Measurements from ENCODE around the gene DUSP14.

DNA sequence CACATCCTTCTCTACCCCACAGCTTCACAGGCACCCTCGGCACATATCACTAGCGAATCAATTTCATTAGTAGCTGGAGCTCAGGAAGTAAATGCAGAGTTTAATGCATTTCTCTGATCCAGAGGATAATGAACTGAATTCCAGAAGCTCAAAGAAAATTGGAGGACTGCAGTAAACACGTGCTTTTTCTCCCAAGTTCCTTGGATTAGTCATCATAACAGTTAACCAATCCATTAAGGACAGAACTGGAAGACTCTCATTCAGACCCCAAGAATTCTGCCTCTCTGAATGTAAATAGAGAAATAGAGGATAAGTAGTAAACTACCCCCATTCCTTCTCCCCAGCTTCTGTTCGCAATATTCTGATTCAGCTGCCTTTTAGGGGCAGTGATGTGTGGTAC is 40.7 kb downstream of the DUSP14 start:
- TF ChIP-seq, protein P1, sequence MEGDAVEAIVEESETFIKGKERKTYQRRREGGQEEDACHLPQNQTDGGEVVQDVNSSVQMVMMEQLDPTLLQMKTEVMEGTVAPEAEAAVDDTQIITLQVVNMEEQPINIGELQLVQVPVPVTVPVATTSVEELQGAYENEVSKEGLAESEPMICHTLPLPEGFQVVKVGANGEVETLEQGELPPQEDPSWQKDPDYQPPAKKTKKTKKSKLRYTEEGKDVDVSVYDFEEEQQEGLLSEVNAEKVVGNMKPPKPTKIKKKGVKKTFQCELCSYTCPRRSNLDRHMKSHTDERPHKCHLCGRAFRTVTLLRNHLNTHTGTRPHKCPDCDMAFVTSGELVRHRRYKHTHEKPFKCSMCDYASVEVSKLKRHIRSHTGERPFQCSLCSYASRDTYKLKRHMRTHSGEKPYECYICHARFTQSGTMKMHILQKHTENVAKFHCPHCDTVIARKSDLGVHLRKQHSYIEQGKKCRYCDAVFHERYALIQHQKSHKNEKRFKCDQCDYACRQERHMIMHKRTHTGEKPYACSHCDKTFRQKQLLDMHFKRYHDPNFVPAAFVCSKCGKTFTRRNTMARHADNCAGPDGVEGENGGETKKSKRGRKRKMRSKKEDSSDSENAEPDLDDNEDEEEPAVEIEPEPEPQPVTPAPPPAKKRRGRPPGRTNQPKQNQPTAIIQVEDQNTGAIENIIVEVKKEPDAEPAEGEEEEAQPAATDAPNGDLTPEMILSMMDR (IDR thresholded peaks at IDR 0.05): no peak
- no peak for TF ChIP-seq POLR2A (IDR thresholded peaks at IDR 0.05)
